HepG2 (cell line): ENCODE measurements around the gene SMIM38. TPM values are rescaled to one million over a fixed set of nuclear protein-coding genes. Genes with fewer than 3 reads are reported as not detected.

ENCODE experiments used
- FOXK2 ChIP-seq: fragments of 450-650 bp; IDR thresholded peaks from 2 replicates; pipeline ENCODE4 v1.6.1; 2016
- FOXM1 ChIP-seq: sonication (generic); formaldehyde crosslinking; IDR thresholded peaks from 2 replicates; pipeline ENCODE4 v1.5.0; 2020; ENCODE audit warnings: missing genetic modification reagents
- MTA3 ChIP-seq: sonication (generic); formaldehyde crosslinking; IDR thresholded peaks from 2 replicates; pipeline ENCODE4 v1.4.0; 2020; ENCODE audit warnings: missing genetic modification reagents
- MXD4 ChIP-seq: IDR thresholded peaks from 2 replicates; pipeline ENCODE4 v1.6.1; 2016; ENCODE audit warnings: mild to moderate bottlenecking, missing biosample characterization, missing genetic modification reagents
- NFRKB ChIP-seq: fragments of 450-650 bp; IDR thresholded peaks from 2 replicates; pipeline ENCODE4 v1.6.1; 2017
- NONO ChIP-seq, 2 experiments: fragments of 450-650 bp in 1 of 2; sonication (generic) in 1 of 2; formaldehyde crosslinking in 1 of 2; IDR thresholded peaks in 1 of 2; conservative IDR thresholded peaks in 1 of 2; 2 replicates each; pipeline versions ENCODE4 v1.6.1 to v1.8.0; 2017 to 2022; ENCODE audit warnings: mild to moderate bottlenecking in 1 of 2, missing genetic modification reagents in 1 of 2, moderate library complexity in 1 of 2
- SAP130 ChIP-seq: IDR thresholded peaks from 2 replicates; pipeline ENCODE4 v1.6.1; 2016; ENCODE audit warnings: low read depth
- SP5 ChIP-seq: IDR thresholded peaks from 2 replicates; pipeline ENCODE4 v1.6.1; 2016; ENCODE audit warnings: low read depth, borderline replicate concordance
- SRSF1 ChIP-seq: fragments of 200-400 bp; formaldehyde crosslinking; optimal IDR thresholded peaks from 2 replicates; pipeline ENCODE3; 2017; ENCODE audit warnings: mild to moderate bottlenecking, low read depth, low read length, moderate library complexity
- ZFX ChIP-seq: sonication (generic); formaldehyde crosslinking; IDR thresholded peaks from 2 replicates; pipeline ENCODE4 v1.4.0; 2020; ENCODE audit warnings: mild to moderate bottlenecking, low read depth, missing genetic modification reagents, moderate library complexity
- ZNF552 ChIP-seq: sonication (generic); formaldehyde crosslinking; IDR thresholded peaks from 2 replicates; pipeline ENCODE4 v1.9.0; 2022; ENCODE audit warnings: missing genetic modification reagents, mild to moderate bottlenecking, borderline replicate concordance
- polyA plus RNA-seq, 8 experiments: library from polyadenylated mRNA; depleted of rRNA in 3 of 8; stranded (reverse) in 7 of 8; unstranded in 1 of 8; fragments of >200 nt; fragmentation: Illumina TruSeq in 4 of 8; extraction: Trizol in 4 of 8; gene quantifications; 2 replicates each; pipeline versions ENCODE4 v1.2.1 to v1.2.3, GENCODE V29; 2011 to 2016; ENCODE audit warnings: low read depth in 4 of 8, missing spikeins in 1 of 8, mixed read lengths in 1 of 8; ENCODE audit not compliant: insufficient read depth in 1 of 8
- total RNA-seq, 5 experiments: library from RNA; depleted of rRNA; stranded (reverse); fragments of >200 nt; fragmentation: Illumina TruSeq; extraction: Trizol; gene quantifications; 2 replicates each; pipeline ENCODE4 v1.2.3, GENCODE V29; 2016; ENCODE audit warnings: low read depth in 1 of 5
- TF ChIP-seq, protein P1 (sequence below): IDR thresholded peaks from 2 replicates; pipeline ENCODE4 v1.6.1; 2016; ENCODE audit warnings: missing compliant biosample characterization, missing genetic modification reagents, borderline replicate concordance
- TF ChIP-seq, protein P2 (sequence below): sonication (generic); formaldehyde crosslinking; IDR thresholded peaks from 2 replicates; pipeline ENCODE4 v1.5.0; 2020; ENCODE audit warnings: mild to moderate bottlenecking, missing genetic modification reagents
- TF ChIP-seq, protein P3 (sequence below): sonication (generic); formaldehyde crosslinking; IDR thresholded peaks from 2 replicates; pipeline ENCODE4 v1.8.0; 2022; ENCODE audit warnings: missing genetic modification reagents, mild to moderate bottlenecking, borderline replicate concordance
- TF ChIP-seq, protein P4 (sequence below): sonication (generic); formaldehyde crosslinking; IDR thresholded peaks from 2 replicates; pipeline ENCODE4 v1.8.1; 2023; ENCODE audit warnings: mild to moderate bottlenecking, missing genetic modification reagents, borderline replicate concordance
- TF ChIP-seq, protein P5 (sequence below): sonication (generic); formaldehyde crosslinking; IDR thresholded peaks from 2 replicates; pipeline ENCODE4 v1.5.0; 2020; ENCODE audit warnings: mild to moderate bottlenecking, missing genetic modification reagents, moderate library complexity
- TF ChIP-seq, protein P6 (sequence below): sonication (generic); formaldehyde crosslinking; IDR thresholded peaks from 2 replicates; pipeline ENCODE4; 2020; ENCODE audit warnings: missing genetic modification reagents, mild to moderate bottlenecking, borderline replicate concordance

Gene SMIM38
- total and polyA plus RNA-seq, 2 of the 13 experiments (the other 11 are each of a cell fraction or from before 2014, with no cell fraction given) = 0.30 to 0.40 TPM

DNA sequence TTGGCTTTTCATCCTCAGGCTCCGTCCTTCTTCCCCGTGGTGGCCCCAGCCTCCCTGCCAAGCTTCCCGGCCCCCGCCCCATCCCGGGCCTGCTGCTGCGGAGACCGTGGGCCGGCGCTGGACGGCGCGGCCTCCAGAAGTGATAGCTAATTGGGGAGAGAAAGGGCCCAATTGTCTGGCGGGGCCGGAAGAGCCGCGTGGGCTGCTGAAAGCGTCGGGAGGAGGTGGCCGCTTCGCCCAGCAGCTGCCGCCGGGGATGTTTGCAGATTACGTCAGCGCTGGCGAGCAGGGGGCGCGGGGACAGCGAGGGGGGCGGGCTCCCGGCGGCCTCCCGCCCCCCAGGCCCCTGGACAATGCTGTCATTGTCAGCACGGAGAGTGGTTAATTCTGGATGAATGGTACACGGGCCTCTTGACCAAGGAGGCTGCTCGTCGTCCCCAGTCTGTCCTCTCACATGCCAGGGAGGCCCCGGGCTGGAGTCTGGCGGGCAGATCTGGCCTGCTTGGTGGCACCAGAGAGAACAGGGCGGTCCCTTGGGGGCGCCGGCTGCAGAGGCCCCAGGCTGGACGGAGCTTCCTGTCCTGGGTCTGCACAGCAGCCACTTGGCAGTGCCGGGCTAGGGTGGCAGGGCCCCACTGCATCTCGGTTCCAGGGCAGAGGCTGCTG, 1.6 kb downstream of the SMIM38 start (continued):
- TF ChIP-seq, protein P1, sequence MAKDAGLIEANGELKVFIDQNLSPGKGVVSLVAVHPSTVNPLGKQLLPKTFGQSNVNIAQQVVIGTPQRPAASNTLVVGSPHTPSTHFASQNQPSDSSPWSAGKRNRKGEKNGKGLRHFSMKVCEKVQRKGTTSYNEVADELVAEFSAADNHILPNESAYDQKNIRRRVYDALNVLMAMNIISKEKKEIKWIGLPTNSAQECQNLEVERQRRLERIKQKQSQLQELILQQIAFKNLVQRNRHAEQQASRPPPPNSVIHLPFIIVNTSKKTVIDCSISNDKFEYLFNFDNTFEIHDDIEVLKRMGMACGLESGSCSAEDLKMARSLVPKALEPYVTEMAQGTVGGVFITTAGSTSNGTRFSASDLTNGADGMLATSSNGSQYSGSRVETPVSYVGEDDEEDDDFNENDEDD = peak; percentile 47; the same call in 1 of the 2 replicates
- no peak for TF ChIP-seq NONO (IDR thresholded peaks at IDR 0.05)
- TF ChIP-seq NONO (CRISPR knock-in tag; conservative IDR thresholded peaks at IDR 0.05) = no peak
- TF ChIP-seq, protein P2, sequence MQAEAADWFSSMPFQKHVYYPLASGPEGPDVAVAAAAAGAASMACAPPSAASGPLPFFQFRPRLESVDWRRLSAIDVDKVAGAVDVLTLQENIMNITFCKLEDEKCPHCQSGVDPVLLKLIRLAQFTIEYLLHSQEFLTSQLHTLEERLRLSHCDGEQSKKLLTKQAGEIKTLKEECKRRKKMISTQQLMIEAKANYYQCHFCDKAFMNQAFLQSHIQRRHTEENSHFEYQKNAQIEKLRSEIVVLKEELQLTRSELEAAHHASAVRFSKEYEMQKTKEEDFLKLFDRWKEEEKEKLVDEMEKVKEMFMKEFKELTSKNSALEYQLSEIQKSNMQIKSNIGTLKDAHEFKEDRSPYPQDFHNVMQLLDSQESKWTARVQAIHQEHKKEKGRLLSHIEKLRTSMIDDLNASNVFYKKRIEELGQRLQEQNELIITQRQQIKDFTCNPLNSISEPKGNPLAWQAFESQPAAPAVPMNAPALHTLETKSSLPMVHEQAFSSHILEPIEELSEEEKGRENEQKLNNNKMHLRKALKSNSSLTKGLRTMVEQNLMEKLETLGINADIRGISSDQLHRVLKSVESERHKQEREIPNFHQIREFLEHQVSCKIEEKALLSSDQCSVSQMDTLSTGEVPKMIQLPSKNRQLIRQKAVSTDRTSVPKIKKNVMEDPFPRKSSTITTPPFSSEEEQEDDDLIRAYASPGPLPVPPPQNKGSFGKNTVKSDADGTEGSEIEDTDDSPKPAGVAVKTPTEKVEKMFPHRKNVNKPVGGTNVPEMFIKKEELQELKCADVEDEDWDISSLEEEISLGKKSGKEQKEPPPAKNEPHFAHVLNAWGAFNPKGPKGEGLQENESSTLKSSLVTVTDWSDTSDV (CRISPR knock-in tag) = no peak
- TF ChIP-seq, protein P3, sequence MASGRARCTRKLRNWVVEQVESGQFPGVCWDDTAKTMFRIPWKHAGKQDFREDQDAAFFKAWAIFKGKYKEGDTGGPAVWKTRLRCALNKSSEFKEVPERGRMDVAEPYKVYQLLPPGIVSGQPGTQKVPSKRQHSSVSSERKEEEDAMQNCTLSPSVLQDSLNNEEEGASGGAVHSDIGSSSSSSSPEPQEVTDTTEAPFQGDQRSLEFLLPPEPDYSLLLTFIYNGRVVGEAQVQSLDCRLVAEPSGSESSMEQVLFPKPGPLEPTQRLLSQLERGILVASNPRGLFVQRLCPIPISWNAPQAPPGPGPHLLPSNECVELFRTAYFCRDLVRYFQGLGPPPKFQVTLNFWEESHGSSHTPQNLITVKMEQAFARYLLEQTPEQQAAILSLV (CRISPR knock-in tag) = peak; percentile 41; the same call in 1 of the 2 replicates
- TF ChIP-seq SAP130 (CRISPR knock-in tag) = peak; percentile 52; the same call in 1 of the 2 replicates
- no peak for TF ChIP-seq NFRKB
- TF ChIP-seq FOXM1 (CRISPR knock-in tag) = no peak
- TF ChIP-seq MTA3 (CRISPR knock-in tag) = no peak
- peak; percentile 62; the same call in 1 of the 2 replicates for TF ChIP-seq ZNF552
- no peak for TF ChIP-seq FOXK2
- TF ChIP-seq, protein P4, sequence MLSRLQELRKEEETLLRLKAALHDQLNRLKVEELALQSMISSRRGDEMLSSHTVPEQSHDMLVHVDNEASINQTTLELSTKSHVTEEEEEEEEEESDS (CRISPR knock-in tag) = 0 out of 2 replicates have a peak, but pooled peaks have one; percentile 27
- TF ChIP-seq, protein P5, sequence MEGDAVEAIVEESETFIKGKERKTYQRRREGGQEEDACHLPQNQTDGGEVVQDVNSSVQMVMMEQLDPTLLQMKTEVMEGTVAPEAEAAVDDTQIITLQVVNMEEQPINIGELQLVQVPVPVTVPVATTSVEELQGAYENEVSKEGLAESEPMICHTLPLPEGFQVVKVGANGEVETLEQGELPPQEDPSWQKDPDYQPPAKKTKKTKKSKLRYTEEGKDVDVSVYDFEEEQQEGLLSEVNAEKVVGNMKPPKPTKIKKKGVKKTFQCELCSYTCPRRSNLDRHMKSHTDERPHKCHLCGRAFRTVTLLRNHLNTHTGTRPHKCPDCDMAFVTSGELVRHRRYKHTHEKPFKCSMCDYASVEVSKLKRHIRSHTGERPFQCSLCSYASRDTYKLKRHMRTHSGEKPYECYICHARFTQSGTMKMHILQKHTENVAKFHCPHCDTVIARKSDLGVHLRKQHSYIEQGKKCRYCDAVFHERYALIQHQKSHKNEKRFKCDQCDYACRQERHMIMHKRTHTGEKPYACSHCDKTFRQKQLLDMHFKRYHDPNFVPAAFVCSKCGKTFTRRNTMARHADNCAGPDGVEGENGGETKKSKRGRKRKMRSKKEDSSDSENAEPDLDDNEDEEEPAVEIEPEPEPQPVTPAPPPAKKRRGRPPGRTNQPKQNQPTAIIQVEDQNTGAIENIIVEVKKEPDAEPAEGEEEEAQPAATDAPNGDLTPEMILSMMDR (CRISPR knock-in tag) = 0 out of 2 replicates have a peak, but pooled peaks have one; percentile 6
- peak; percentile 79 for TF ChIP-seq ZFX (CRISPR knock-in tag)
- peak; percentile 83 for TF ChIP-seq SP5
- TF ChIP-seq SRSF1 = peak; percentile 71
- TF ChIP-seq, protein P6, sequence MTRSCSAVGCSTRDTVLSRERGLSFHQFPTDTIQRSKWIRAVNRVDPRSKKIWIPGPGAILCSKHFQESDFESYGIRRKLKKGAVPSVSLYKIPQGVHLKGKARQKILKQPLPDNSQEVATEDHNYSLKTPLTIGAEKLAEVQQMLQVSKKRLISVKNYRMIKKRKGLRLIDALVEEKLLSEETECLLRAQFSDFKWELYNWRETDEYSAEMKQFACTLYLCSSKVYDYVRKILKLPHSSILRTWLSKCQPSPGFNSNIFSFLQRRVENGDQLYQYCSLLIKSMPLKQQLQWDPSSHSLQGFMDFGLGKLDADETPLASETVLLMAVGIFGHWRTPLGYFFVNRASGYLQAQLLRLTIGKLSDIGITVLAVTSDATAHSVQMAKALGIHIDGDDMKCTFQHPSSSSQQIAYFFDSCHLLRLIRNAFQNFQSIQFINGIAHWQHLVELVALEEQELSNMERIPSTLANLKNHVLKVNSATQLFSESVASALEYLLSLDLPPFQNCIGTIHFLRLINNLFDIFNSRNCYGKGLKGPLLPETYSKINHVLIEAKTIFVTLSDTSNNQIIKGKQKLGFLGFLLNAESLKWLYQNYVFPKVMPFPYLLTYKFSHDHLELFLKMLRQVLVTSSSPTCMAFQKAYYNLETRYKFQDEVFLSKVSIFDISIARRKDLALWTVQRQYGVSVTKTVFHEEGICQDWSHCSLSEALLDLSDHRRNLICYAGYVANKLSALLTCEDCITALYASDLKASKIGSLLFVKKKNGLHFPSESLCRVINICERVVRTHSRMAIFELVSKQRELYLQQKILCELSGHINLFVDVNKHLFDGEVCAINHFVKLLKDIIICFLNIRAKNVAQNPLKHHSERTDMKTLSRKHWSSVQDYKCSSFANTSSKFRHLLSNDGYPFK (CRISPR knock-in tag) = peak; percentile 32; the same call in 1 of the 2 replicates
- 0 out of 2 replicates have a peak, but pooled peaks have one; percentile 50 for TF ChIP-seq MXD4 (CRISPR knock-in tag)
